ENCODE measurements around the gene UFM1.

- TF ChIP-seq CTCF (conservative IDR thresholded peaks at IDR 0.05 in 1 of 2, IDR thresholded peaks at IDR 0.05 in 1 of 2; ENCODE audit: extremely low read depth in 1 of 2, insufficient read depth in 1 of 2, low read depth in 1 of 2, low read length in 2 of 2) (no peak), EZH2 (IDR thresholded peaks at IDR 0.05; ENCODE audit: borderline replicate concordance, low read length) (no peak)
Measured at GRCh38 chr13:38381890-38382289, 32.2 kb downstream of the UFM1 start.
